Neural progenitor cell (in vitro differentiated cells): ENCODE results near the gene TFB2M.

Experiments used
- EZH2 ChIP-seq: fragments of 200-600 bp; sonication (generic); IDR thresholded peaks from 2 replicates; pipeline ENCODE4 v1.6.1; 2017; ENCODE audit warnings: antibody characterized with exemption, mild to moderate bottlenecking, moderate library complexity
- EZH2phosphoT487 ChIP-seq: fragments of 200-600 bp; sonication (generic); IDR thresholded peaks from 2 replicates; pipeline ENCODE4 v1.6.1; 2017; ENCODE audit warnings: antibody characterized with exemption
- TF ChIP-seq, protein P1 (sequence below): fragments of 200-600 bp; sonication (generic); IDR thresholded peaks from 2 replicates; pipeline ENCODE4 v1.5.1; 2017; ENCODE audit warnings: antibody characterized with exemption, mild to moderate bottlenecking

DNA sequence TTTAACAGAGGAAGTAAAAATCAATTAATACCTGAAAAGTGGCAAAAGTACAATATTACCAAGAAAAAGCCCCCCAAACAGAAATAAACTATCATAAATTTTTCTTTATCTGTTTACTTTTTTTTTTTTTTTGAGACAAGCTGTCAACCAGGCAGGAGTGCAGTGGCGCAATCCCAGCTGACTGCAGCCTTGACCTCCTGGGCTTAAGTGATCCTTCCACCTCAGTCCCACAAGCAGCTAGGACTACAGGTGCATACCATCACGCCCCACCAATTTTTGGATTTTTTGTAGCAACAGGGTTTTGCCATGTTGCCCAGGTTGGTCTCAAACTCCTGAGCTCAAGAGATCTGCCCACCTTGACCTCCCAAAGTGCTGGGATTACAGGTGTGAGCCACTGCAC, 8.0 kb downstream of the TFB2M start:
- TF ChIP-seq, protein P1, sequence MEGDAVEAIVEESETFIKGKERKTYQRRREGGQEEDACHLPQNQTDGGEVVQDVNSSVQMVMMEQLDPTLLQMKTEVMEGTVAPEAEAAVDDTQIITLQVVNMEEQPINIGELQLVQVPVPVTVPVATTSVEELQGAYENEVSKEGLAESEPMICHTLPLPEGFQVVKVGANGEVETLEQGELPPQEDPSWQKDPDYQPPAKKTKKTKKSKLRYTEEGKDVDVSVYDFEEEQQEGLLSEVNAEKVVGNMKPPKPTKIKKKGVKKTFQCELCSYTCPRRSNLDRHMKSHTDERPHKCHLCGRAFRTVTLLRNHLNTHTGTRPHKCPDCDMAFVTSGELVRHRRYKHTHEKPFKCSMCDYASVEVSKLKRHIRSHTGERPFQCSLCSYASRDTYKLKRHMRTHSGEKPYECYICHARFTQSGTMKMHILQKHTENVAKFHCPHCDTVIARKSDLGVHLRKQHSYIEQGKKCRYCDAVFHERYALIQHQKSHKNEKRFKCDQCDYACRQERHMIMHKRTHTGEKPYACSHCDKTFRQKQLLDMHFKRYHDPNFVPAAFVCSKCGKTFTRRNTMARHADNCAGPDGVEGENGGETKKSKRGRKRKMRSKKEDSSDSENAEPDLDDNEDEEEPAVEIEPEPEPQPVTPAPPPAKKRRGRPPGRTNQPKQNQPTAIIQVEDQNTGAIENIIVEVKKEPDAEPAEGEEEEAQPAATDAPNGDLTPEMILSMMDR, result no peak
- TF ChIP-seq EZH2phosphoT487, result no peak
- no peak for TF ChIP-seq EZH2
